ENCODE results near the gene LMO1.

Gene LMO1

DNA sequence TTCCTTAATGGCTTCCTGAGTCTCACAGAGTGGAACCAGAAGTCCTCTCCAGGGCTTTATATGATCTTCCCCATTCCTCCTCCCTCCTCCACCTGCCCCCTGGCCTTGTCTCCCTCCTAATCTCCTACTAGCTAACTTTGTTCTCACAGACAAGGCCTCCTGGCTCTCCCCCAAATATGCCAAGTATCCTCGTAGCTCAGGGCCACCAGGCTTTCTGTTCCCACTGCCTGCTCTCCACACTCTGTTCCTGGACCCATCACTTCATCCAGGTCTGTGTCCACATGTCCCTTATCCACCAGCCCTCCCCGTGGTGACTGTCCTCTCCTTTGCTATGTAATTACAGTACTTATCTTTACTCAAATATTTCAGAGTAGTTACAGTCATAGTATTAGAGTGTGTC, 23.2 kb upstream of the LMO1 start:
- no peaks in the 10 kb centered on the region for H4K20me1 ChIP-seq (ENCODE audit: low read depth, low read length)
- H3K27ac ChIP-seq (ENCODE audit: low read depth, low read length), result no peak overlapping the region
- no peak overlapping the region for H3K9ac ChIP-seq (ENCODE audit: low read length)
- no peak overlapping the region for H3K4me2 ChIP-seq (ENCODE audit: low read depth, low read length, poor library complexity, severe bottlenecking)
- no peaks in the 10 kb centered on the region for H3K9me2 ChIP-seq (replicated peaks; ENCODE audit: insufficient read depth, low read length)
- H3K9me3 ChIP-seq (ENCODE audit: insufficient read depth, low read length), result no peaks in the 10 kb centered on the region
- no peaks in the 10 kb centered on the region for H3K79me2 ChIP-seq (ENCODE audit: insufficient read depth, low read length)
- no peak overlapping the region for H2AFZ ChIP-seq (ENCODE audit: low read depth, low read length, severe bottlenecking)
- H3K27me3 ChIP-seq (ENCODE audit: low read length), result no peaks in the 10 kb centered on the region
- no peaks in the 10 kb centered on the region for H3K36me3 ChIP-seq (ENCODE audit: low read length)
- H3F3A ChIP-seq (ENCODE audit: insufficient read depth), result no peaks in the 10 kb centered on the region
- no peak overlapping the region for H3K4me3 ChIP-seq (ENCODE audit: insufficient read depth, low read length, poor library complexity, severe bottlenecking)
- TF ChIP-seq EZH2phosphoT487 (conservative IDR thresholded peaks at IDR 0.05; ENCODE audit: low read length), result no peak
- TF ChIP-seq, protein P1, sequence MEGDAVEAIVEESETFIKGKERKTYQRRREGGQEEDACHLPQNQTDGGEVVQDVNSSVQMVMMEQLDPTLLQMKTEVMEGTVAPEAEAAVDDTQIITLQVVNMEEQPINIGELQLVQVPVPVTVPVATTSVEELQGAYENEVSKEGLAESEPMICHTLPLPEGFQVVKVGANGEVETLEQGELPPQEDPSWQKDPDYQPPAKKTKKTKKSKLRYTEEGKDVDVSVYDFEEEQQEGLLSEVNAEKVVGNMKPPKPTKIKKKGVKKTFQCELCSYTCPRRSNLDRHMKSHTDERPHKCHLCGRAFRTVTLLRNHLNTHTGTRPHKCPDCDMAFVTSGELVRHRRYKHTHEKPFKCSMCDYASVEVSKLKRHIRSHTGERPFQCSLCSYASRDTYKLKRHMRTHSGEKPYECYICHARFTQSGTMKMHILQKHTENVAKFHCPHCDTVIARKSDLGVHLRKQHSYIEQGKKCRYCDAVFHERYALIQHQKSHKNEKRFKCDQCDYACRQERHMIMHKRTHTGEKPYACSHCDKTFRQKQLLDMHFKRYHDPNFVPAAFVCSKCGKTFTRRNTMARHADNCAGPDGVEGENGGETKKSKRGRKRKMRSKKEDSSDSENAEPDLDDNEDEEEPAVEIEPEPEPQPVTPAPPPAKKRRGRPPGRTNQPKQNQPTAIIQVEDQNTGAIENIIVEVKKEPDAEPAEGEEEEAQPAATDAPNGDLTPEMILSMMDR (IDR thresholded peaks at IDR 0.05; ENCODE audit: insufficient read depth, low read length, poor library complexity, severe bottlenecking), result no peak

DNA sequence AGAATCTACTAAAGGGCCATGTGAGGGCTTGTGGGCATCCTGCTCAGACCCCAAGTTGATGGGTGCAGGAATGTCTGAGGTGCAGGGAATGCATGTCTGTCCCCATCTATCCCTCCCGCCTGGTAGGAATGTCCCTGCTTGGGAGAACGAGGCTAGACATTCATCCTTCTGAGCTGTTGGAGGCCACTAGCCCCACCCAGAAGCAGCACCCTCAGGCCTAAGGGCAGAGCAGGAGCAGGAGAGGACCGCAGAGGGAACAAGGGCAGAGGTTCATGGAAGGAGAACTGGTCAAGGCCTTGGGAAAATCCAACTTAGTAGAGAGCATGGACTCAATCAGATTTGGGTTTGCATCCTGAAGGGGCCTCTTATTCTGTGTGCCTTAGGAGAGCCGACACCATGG, 22.1 kb upstream of the LMO1 start:
- Histone ChIP-seq H3K79me2 (ENCODE audit: insufficient read depth, low read length) (no peaks in the 10 kb centered on the region), H3K9ac (ENCODE audit: low read length) (no peak overlapping the region), H3K9me3 (ENCODE audit: insufficient read depth, low read length) (no peaks in the 10 kb centered on the region), H3K4me3 (ENCODE audit: insufficient read depth, low read length, poor library complexity, severe bottlenecking) (no peak overlapping the region), H3K9me2 (replicated peaks; ENCODE audit: insufficient read depth, low read length) (no peaks in the 10 kb centered on the region), H3K27ac (ENCODE audit: low read depth, low read length) (no peak overlapping the region), H2AFZ (ENCODE audit: low read depth, low read length, severe bottlenecking) (no peak overlapping the region), H3F3A (ENCODE audit: insufficient read depth) (no peaks in the 10 kb centered on the region), H3K36me3 (ENCODE audit: low read length) (no peaks in the 10 kb centered on the region), H3K27me3 (ENCODE audit: low read length) (no peaks in the 10 kb centered on the region), H4K20me1 (ENCODE audit: low read depth, low read length) (no peaks in the 10 kb centered on the region), H3K4me2 (ENCODE audit: low read depth, low read length, poor library complexity, severe bottlenecking) (no peak overlapping the region)
- TF ChIP-seq, protein P1 (IDR thresholded peaks at IDR 0.05; ENCODE audit: insufficient read depth, low read length, poor library complexity, severe bottlenecking), result no peak
- TF ChIP-seq EZH2phosphoT487 (conservative IDR thresholded peaks at IDR 0.05; ENCODE audit: low read length), result no peak

DNA sequence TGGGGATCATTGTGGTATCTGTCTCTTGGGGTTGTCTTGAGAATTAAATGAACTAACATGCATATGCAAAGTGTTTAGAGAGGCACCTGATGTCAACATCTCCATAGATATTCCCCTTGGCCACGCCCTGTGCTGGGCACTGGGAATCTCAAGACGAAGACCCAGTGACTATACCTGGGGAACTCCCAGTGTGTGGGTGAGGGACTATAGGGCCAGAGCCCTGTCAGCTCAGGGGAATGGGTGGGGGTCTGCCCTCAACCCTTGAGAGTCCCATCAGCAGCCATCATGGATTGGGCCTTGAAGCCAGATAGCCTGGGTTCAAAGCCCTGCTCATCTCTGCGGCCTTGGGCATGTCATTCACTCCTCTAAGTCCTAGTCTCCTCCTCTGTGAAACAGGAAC, 21.6 kb upstream of the LMO1 start:
- H3K4me2 ChIP-seq (ENCODE audit: low read depth, low read length, poor library complexity, severe bottlenecking), result no peak overlapping the region
- H2AFZ ChIP-seq (ENCODE audit: low read depth, low read length, severe bottlenecking), result no peak overlapping the region
- no peaks in the 10 kb centered on the region for H3K9me2 ChIP-seq (replicated peaks; ENCODE audit: insufficient read depth, low read length)
- TF ChIP-seq EZH2phosphoT487 (conservative IDR thresholded peaks at IDR 0.05; ENCODE audit: low read length), result no peak
- TF ChIP-seq, protein P1 (IDR thresholded peaks at IDR 0.05; ENCODE audit: insufficient read depth, low read length, poor library complexity, severe bottlenecking), result no peak
- no peaks in the 10 kb centered on the region for H4K20me1 ChIP-seq (ENCODE audit: low read depth, low read length)
- H3K27ac ChIP-seq (ENCODE audit: low read depth, low read length), result no peak overlapping the region
- no peaks in the 10 kb centered on the region for H3K79me2 ChIP-seq (ENCODE audit: insufficient read depth, low read length)
- no peak overlapping the region for H3K4me3 ChIP-seq (ENCODE audit: insufficient read depth, low read length, poor library complexity, severe bottlenecking)
- H3K9me3 ChIP-seq (ENCODE audit: insufficient read depth, low read length), result no peaks in the 10 kb centered on the region
- no peaks in the 10 kb centered on the region for H3K27me3 ChIP-seq (ENCODE audit: low read length)
- no peaks in the 10 kb centered on the region for H3K36me3 ChIP-seq (ENCODE audit: low read length)
- H3F3A ChIP-seq (ENCODE audit: insufficient read depth), result no peaks in the 10 kb centered on the region
- H3K9ac ChIP-seq (ENCODE audit: low read length), result no peak overlapping the region
